BLaER1 treated with 17β-estradiol and CSF1 and Interleukin-3, amounts not matched to agents 10 nM and 100 nM (cell line): ENCODE data around the gene SEC63.
"Not testable (repeated sequence)": the region's sequence is repeated elsewhere in the genome, so short reads cannot be mapped to it uniquely, and the experiment has no call there.

Experiments
- H3K27ac ChIP-seq, 11 experiments: shearing (Covaris generic); formaldehyde crosslinking; 2 replicates each; pipeline ENCODE4 v1.8.1; 2022
- H3K27me3 ChIP-seq, 11 experiments: shearing (Covaris generic); formaldehyde crosslinking; 2 replicates each; pipeline ENCODE4 v1.8.1; 2022
- H3K36me3 ChIP-seq, 11 experiments: shearing (Covaris generic); formaldehyde crosslinking; 2 replicates each; pipeline ENCODE4 v1.8.1; 2022
- H3K4me1 ChIP-seq, 10 experiments: shearing (Covaris generic); formaldehyde crosslinking; 2 replicates each; pipeline ENCODE4 v1.8.1; 2022
- H3K4me2 ChIP-seq, 11 experiments: shearing (Covaris generic); formaldehyde crosslinking; 2 replicates each; pipeline ENCODE4 v1.8.1; 2022
- H3K4me3 ChIP-seq, 10 experiments: shearing (Covaris generic); formaldehyde crosslinking; 2 replicates each; pipeline ENCODE4 v1.8.1; 2022
- H3K9ac ChIP-seq, 11 experiments: shearing (Covaris generic); formaldehyde crosslinking; 2 replicates each; pipeline ENCODE4 v1.8.1; 2022
- H3K9me3 ChIP-seq, 11 experiments: shearing (Covaris generic); formaldehyde crosslinking; replicated peaks in 1 of 11; 2 replicates each; pipeline ENCODE4 v1.8.1; 2022
- H4K20me1 ChIP-seq, 11 experiments: shearing (Covaris generic); formaldehyde crosslinking; 2 replicates each; pipeline ENCODE4 v1.8.1; 2022
- Cebpa-rat ChIP-seq, 11 experiments: shearing (Covaris generic); IDR thresholded peaks; 2 replicates each; pipeline ENCODE4 v1.8.1; 2022

Gene SEC63

DNA sequence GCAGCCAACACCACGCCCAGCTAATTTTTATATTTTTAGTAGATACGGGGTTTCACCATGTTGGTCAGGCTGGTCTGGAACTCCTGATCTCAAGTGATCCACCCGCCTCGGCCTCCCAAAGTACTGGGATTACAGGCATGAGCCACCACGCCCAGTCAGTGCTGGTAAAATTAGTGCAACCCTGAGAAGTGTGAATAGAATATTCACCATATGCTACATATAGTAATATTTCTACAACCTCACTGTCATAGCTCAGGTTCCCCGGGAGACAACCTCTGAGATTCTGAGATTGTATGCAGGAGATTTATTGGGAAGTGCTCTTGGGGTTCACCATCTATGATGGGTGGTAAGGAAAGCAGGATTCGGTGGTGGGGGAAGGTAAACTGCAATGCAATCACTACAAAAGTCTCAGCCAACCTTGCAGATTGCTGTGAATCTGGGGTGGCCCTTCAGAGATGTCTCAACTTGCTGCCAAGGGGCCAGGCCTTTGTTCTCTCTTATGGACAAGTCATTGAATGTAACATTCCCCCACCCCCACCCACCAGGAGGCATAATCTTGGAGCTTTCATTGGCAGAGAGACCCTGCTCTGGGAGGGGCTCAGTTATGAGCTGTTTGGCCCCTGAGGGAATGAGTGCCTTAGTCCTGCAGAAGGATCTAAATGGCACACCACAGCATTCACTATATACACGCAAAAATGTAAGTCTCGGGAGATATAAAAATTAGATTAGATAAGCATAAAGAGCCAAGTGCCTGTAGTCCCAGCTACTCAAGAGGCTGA lies 34.0 kb upstream of the SEC63 start:
- H3K36me3 ChIP-seq: no peaks in the 10 kb centered on the region
- H4K20me1 ChIP-seq: no peaks in the 10 kb centered on the region
- H3K4me1 ChIP-seq: peaks cover 12 to 27% (median 19%) of the 10 kb centered on the region in 10 experiments
- no peak for TF ChIP-seq Cebpa-rat (IDR thresholded peaks at IDR 0.05)
- no peak overlapping the region for H3K4me3 ChIP-seq
- peak overlapping the region in 1 of 11 experiments; percentile 44; a peak in 2 of 22 replicates for H3K27ac ChIP-seq
- H3K9ac ChIP-seq: no peak overlapping the region
- no peaks in the 10 kb centered on the region for H3K27me3 ChIP-seq
- no peaks in the 10 kb centered on the region for H3K9me3 ChIP-seq
- H3K4me2 ChIP-seq: peak overlapping the region; percentile 50 to 89 (median 78); a peak in 18 of 22 replicates

DNA sequence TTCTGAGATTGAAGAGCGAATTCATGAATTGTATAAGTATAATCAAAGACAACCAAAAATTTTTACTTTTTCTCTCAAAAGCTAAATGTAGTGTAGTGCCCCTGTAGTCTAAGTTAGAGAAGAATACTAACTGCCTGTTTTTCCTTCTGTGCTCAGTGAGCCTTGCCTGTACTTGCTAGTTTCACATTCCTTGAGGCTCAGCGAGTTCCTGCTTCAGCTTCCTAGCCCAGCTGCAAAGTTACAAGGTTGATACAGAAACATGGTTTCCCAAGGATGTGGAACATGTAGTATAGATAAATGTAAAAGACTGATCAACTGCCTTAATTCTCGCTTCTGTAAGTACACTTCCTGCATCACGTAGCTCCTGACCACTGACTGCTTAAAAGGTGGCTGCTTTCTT lies 33.1 kb upstream of the SEC63 start:
- no peak for TF ChIP-seq Cebpa-rat (IDR thresholded peaks at IDR 0.05)
- Histone ChIP-seq H3K9me3 (no peaks in the 10 kb centered on the region), H3K4me2 (peak overlapping the region; percentile 50 to 89 (median 78)), H3K36me3 (no peaks in the 10 kb centered on the region), H3K9ac (peak overlapping the region in 7 of 11 experiments; percentile 1 to 56 (median 32); a peak in 11 of 22 replicates), H3K27ac (peak overlapping the region in 8 of 11 experiments; percentile 20 to 66 (median 44); a peak in 11 of 22 replicates), H3K4me3 (peak overlapping the region in 3 of 10 experiments; percentile 30 to 44 (median 35); a peak in 4 of 20 replicates), H3K4me1 (peaks cover 12 to 27% (median 19%) of the 10 kb centered on the region in 10 experiments), H3K27me3 (no peaks in the 10 kb centered on the region), H4K20me1 (no peaks in the 10 kb centered on the region)

DNA sequence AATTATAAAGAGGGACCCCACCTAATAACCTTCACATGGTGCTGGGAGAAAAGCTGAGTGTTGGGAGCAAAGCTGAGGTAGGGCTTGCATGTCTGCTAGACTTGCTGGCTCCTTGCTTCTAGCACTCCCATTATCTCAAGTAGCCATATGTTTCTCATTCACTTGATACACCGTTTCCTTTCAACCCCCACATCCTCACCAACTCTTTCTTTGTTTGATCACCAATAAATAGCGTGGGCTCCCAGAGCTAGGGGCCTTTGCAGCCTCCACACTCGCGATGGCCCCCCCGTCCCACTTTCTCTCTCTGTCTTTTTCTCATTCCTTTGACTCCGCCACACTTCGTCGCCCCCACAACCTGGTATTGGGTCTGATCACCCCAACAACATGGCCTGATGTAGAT lies 32.6 kb upstream of the SEC63 start:
- not testable (repeated sequence) for H3K9me3 ChIP-seq, H3K27me3 ChIP-seq, H4K20me1 ChIP-seq, H3K36me3 ChIP-seq
- peak overlapping the region in 7 of 11 experiments; percentile 11 to 66 (median 44); a peak in 10 of 22 replicates for H3K27ac ChIP-seq
- peaks cover 12 to 27% (median 19%) of the 10 kb centered on the region in 10 experiments for H3K4me1 ChIP-seq
- peak overlapping the region in 3 of 10 experiments; percentile 30 to 44 (median 35); a peak in 4 of 20 replicates for H3K4me3 ChIP-seq
- peak overlapping the region in 7 of 11 experiments; percentile 1 to 49 (median 14); a peak in 6 of 22 replicates for H3K9ac ChIP-seq
- peak overlapping the region; percentile 50 to 89 (median 78) for H3K4me2 ChIP-seq

DNA sequence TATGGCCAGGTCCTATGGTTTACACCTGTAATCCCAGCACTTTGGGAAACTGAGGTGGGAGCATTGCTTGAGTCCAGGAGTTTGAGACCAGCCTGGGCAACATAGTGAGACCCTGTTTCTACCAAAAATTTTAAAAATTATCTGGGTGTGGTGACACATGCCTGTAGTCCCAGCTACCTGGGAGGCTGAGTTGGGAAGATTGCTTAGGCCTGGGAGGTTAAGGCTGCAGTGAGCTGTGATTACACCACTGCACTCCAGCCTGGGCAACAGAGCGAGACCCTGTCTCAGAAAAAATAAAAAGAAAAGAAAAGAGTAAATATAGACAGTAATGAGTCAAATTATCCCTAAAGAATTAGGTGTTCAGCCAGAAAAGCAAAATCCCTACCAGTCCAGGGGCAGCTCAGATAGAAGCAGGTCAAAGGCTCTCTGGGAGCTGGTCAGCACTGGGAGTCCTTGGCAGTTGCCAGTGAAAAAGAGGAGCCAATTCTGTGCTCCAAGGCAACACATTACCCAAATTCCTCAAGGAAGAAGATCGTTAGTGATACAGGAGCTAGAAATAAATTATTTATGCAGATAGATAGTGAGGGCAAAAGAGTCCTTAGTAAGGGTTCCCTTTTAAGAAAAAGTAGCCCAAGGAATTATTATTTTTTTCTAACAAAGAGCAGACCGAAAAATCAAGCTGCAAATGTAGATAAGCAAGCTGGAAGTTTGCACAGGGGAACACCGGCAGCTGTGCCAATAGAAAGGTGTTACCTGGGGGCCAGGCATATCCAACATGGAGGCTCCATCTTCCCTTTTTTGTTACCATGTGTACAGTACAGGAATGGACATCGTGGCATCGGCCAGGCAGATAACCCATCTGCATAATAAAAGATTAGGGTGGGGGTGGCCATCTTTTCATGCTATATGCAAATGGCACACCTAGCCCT lies 31.4 kb upstream of the SEC63 start:
- peaks cover 12 to 27% (median 19%) of the 10 kb centered on the region in 10 experiments for H3K4me1 ChIP-seq
- H3K9ac ChIP-seq: no peak overlapping the region
- peaks cover 0 to 6% (median 0%) of the 10 kb centered on the region in 11 experiments; a peak in 1 of 22 replicates for H3K9me3 ChIP-seq
- H3K27ac ChIP-seq: no peak overlapping the region
- H3K27me3 ChIP-seq: no peaks in the 10 kb centered on the region
- no peaks in the 10 kb centered on the region for H4K20me1 ChIP-seq
- peak overlapping the region in 8 of 11 experiments; percentile 50 to 89 (median 78); a peak in 7 of 22 replicates for H3K4me2 ChIP-seq
- TF ChIP-seq Cebpa-rat (IDR thresholded peaks at IDR 0.05): no peak
- H3K36me3 ChIP-seq: no peaks in the 10 kb centered on the region
- no peak overlapping the region for H3K4me3 ChIP-seq

DNA sequence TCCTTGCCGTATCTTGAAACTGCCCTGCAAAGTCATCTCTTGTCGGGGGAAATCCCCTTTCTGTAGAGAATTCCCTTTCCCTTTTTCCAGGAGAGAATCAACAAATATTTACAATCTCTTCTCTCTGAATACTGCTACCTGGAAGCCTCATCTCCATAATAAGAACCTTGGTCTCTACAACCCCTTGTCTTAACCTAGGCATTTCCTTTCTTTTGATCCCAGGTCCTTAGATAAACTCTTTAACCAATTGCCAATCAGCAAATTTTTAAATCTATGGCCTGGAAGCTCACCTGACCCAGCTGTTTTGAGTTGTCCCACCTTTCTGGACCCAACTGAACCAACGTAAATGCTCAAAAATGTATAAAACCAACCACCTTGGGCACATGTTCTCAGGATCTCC lies 30.6 kb upstream of the SEC63 start:
- no peak overlapping the region for H3K27ac ChIP-seq
- H4K20me1 ChIP-seq: no peaks in the 10 kb centered on the region
- H3K27me3 ChIP-seq: no peaks in the 10 kb centered on the region
- no peak overlapping the region for H3K9ac ChIP-seq
- TF ChIP-seq Cebpa-rat (IDR thresholded peaks at IDR 0.05): no peak
- H3K4me3 ChIP-seq: no peak overlapping the region
- peaks cover 12 to 27% (median 19%) of the 10 kb centered on the region in 10 experiments for H3K4me1 ChIP-seq
- no peaks in the 10 kb centered on the region for H3K36me3 ChIP-seq
- no peak overlapping the region for H3K4me2 ChIP-seq
- peaks cover 0 to 7% (median 0%) of the 10 kb centered on the region in 11 experiments; a peak in 1 of 22 replicates for H3K9me3 ChIP-seq

DNA sequence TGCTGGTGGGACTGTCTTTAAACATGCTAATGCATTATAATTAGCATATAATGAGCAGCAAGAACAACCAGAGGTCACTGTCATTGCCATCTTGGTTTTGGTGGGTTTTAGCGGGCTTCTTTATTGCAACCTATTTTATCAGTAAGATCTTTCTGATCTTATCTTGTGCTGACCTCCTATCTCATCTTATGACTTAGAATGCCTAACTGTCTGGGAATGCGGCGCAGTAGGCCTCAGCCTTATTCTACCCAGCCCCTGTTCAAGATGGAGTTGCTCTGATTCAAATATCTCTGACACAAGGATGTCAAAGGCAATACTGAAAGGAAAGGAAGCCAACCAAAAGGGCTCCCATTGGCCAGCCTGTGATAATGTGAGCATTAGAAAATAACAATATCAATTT lies 29.8 kb upstream of the SEC63 start:
- H3K9ac ChIP-seq: no peak overlapping the region
- H3K36me3 ChIP-seq: no peaks in the 10 kb centered on the region
- H3K27ac ChIP-seq: no peak overlapping the region
- no peaks in the 10 kb centered on the region for H3K27me3 ChIP-seq
- H4K20me1 ChIP-seq: no peaks in the 10 kb centered on the region
- no peak overlapping the region for H3K4me3 ChIP-seq
- no peak for TF ChIP-seq Cebpa-rat (IDR thresholded peaks at IDR 0.05)
- H3K4me1 ChIP-seq: peaks cover 12 to 27% (median 19%) of the 10 kb centered on the region in 10 experiments
- H3K9me3 ChIP-seq: peaks cover 0 to 7% (median 0%) of the 10 kb centered on the region in 11 experiments; a peak in 1 of 22 replicates
- H3K4me2 ChIP-seq: no peak overlapping the region

DNA sequence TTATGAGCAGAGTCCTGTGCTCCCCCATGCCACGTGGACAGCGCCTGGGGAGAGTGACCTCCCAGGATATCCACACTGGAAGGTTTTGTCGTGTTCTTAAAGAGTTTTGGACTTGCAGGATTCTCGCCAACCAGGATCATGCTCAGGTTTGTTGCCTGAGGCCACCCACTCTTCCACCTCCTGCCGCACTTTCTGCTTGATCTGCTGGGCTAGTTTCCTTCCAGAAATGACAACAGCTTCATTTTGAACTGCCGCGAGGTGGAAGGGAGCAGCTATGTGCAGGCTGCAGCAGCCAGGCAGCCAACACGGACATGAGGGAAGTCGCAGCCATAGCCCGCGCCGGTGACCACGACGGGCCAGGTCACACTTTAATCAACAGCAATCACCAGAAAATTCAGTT lies 27.7 kb upstream of the SEC63 start:
- no peaks in the 10 kb centered on the region for H3K27me3 ChIP-seq
- no peak overlapping the region for H3K4me2 ChIP-seq
- H3K4me1 ChIP-seq: peaks cover 4 to 10% (median 9%) of the 10 kb centered on the region in 10 experiments
- H3K27ac ChIP-seq: no peak overlapping the region
- H3K9ac ChIP-seq: no peak overlapping the region
- no peak overlapping the region for H3K4me3 ChIP-seq
- peaks cover 0 to 7% (median 0%) of the 10 kb centered on the region in 11 experiments; a peak in 1 of 22 replicates for H3K9me3 ChIP-seq
- H3K36me3 ChIP-seq: no peaks in the 10 kb centered on the region
- H4K20me1 ChIP-seq: no peaks in the 10 kb centered on the region
- no peak for TF ChIP-seq Cebpa-rat (IDR thresholded peaks at IDR 0.05)

DNA sequence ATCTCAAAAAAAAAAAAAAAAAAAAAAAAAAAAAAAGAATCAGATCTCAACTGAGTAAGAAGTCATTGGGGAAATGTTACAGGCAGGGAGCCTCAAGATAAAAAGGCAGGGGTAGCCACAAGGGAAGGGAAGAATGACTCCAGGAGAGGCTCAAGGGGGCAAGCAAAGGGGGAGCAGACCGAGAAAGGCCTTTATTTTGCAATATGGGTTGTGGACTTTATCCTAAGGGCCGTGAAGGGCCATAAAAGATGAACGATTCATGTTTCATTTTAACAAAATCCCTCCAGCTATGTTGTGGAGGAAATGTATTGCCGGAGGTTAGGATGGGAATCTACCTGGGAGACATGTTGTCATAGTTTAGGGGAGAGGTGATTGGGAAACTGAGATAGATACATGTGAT lies 25.8 kb upstream of the SEC63 start:
- H4K20me1 ChIP-seq: no peaks in the 10 kb centered on the region
- no peaks in the 10 kb centered on the region for H3K27me3 ChIP-seq
- H3K9me3 ChIP-seq: peaks cover 0 to 7% (median 0%) of the 10 kb centered on the region in 11 experiments; a peak in 1 of 22 replicates
- H3K4me2 ChIP-seq: no peak overlapping the region
- H3K9ac ChIP-seq: no peak overlapping the region
- TF ChIP-seq Cebpa-rat (IDR thresholded peaks at IDR 0.05): no peak
- H3K4me3 ChIP-seq: no peak overlapping the region
- H3K27ac ChIP-seq: no peak overlapping the region
- H3K4me1 ChIP-seq: no peaks in the 10 kb centered on the region
- no peaks in the 10 kb centered on the region for H3K36me3 ChIP-seq

DNA sequence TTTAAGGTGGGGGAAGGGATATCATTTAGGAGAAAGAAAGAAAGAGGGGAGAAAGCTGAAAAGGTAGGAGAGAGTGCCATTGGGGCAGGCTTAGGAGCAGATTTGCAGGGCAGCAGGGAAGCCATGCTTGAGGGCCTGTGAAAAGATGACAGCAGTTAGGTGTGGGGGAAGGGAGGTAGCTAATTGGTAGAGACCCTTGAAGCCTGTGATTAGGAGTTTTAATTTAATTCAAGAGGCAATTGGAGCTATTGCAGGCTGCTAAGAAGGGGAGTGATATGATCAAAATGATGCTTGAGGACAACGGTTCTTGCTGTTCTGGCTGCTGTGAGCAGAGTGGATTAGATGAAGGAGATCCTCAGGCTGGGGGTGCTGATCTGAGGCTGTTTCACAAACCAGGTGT lies 24.5 kb upstream of the SEC63 start:
- Histone ChIP-seq H3K36me3 (no peaks in the 10 kb centered on the region), H4K20me1 (no peaks in the 10 kb centered on the region), H3K27me3 (no peaks in the 10 kb centered on the region), H3K27ac (no peak overlapping the region), H3K4me1 (no peaks in the 10 kb centered on the region), H3K9me3 (peaks cover 0 to 7% (median 0%) of the 10 kb centered on the region in 11 experiments; a peak in 1 of 22 replicates), H3K4me2 (no peak overlapping the region), H3K9ac (no peak overlapping the region), H3K4me3 (no peak overlapping the region)
- no peak for TF ChIP-seq Cebpa-rat (IDR thresholded peaks at IDR 0.05)
